NCI-H226 (cell line): ENCODE results near the gene ITPK1.

Experiments used
- DNase-seq: peaks from one replicate; pipeline ENCODE4 v3.0.0-alpha.2; 2015

Gene ITPK1

DNA sequence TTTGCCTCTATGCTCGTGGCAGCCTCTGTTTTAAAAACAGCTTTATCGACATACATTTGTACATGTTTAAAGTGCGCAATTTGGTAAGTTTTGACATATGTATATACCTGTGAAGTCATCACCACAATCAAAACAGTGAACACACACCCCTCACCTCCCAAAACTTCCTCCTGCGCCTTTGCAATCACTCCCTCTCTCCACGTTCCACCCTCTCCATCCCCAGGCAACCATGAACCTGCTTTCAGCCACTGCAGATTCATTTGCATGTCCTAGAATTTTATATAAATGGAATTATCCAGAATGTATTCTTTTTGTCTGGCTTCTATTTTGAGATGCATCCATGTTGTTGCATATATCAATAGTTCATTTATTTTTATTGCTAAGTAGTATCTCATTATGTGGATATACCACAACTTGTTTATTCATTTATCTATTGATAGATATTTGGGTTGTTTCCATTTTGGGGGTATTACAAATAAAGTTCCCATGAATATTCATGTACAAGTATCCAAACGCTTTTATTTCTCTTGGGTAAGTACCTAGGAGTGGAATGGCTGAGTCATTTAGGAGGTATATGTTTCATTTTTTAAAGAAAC is 208.3 kb downstream of the ITPK1 start:
- no peak for DNase-seq

DNA sequence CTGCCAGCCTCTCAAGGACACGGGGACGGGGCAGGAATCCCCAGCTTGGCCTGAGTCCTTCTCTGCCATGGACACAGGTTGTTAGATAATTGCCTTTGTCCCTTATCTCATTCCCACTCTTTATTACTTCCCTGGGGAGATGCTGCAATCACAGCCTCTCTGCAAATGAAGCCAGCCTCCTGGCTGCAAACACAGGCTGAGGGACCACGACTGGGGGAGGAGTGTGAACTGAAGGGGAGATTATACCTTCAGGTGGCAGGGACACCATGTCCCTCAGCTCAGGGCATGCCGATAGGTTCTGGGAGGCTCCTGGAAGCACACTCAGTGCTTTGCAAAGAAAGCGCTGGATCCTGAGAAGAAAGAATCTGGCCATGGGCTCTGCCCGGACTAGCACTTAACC is 208.9 kb downstream of the ITPK1 start:
- DNase-seq, result no peak

DNA sequence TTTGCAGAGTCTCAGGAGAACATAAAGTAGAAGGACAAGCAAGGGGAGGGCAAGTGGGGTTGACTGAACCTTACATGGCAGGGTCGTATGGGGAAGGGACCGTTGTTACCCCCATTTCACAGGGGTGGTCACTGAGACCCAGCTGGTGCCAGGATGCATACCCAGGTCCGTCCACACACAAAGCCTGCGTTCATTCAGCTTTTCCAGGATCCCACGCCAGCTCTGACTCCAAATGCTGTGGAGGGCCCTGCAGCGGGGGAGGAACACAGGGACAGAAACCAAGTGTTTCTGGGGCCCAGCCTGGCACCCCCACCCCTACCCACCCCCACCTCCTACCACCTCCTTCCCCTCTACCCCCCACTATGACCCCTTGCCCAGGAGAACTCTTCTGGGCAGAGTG is 209.3 kb downstream of the ITPK1 start:
- DNase-seq, result no peak

DNA sequence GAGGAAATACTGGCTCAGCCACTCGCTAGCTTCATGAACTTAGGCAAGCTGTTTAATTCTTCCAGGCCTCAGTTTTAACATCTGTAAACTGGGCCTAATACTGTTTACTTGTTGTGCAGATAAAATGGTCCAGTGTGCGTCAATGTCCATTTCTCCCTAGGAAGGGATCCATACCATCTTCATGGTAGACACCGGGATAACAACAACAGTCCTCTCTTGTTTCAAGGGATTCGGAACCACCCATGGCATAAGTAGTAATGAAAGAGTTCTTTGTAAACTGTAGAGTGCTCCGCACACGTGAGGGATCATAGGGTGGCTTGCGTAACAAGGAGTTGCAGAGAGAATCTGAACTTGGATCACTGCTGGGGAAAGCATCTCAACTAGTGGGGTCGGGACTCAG is 210.1 kb downstream of the ITPK1 start:
- no peak for DNase-seq

- no peak for DNase-seq
Observed at GRCh38 chr14:92903359-92903758, 212.4 kb downstream of the ITPK1 start.

DNA sequence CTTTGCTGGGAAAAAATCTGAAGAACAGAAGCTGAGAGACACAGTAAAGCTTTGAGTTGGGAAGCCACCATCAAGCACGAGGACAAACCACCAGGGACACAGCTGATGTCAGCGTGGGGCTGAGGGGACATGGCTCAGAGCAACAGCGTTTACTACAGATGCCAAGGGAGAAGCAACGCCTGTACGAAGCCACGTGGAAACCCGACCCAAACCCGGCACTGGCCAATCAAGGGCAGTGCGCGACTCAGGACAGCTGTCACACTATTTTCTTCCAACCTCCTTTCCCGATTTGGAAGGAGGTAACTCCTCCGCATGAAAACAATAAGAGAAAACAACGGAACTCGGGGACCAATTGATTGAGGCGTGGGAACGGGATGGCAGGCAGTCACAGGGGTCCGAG is 213.0 kb downstream of the ITPK1 start:
- DNase-seq, result no peak

DNA sequence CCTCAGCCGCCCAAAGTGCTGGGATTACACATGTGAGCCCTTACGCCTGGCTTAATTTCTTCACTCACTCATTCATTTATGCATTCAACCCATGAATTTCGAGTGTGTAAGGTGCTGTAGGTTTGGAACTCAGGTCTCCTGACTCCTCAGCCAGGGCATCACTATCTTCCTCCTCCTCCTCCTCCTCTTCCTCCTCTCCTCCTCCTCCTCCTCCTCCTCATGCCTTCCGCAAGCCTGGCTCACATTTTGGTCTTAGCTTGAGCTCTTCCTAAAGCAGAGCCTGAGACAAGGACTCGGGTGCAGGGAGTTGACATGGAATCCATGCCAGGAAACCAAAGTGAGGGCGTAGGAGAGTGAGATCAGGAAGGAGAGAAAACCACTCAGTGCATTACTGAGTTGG is 213.5 kb downstream of the ITPK1 start:
- no peak for DNase-seq

DNA sequence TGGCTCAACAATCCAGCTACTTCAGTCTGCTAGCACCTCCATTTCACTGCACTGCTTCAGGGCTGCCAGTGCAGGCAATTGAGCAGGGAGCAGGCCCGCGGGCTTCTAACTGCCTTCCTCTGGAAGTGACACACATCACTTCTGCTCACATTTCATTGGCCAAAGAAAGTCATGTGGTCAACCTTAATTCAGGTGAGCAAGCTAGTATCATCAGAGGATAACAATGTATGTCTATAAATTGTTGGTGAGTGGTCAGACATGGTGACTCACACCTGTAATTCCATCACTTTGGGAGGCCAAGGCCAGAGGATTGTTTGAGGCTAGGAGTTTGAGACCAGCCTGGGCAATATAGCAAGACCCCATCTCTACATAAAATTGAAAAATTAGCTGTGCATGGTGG is 215.1 kb downstream of the ITPK1 start:
- no peak for DNase-seq

DNA sequence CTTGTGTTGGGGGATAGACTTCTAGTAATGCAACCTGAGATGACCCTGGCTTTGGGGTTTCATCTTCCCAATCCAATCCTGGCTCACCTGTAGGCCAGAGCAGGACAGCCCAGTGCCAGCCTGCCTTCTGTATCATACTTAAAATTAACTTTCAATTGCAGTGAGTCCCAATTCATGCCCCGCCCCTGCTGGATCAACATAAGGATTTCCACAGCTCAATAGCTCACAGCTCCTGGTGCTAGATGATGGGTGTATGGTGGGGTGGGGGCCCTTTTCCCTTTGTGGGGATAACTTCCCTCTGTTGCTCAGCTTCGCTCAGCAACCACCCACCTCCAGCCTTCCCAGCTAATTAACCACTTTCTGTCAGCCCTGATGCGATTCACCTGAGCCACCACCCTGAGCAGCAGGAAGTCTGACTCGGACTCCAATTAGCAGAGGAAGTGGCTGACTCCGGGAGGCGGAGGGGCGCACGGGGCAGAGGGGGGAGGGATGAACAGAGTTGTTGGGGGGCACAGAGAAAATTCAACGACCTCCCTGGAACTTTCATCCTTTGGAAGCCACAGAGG is 217.1 kb downstream of the ITPK1 start:
- no peak for DNase-seq

DNA sequence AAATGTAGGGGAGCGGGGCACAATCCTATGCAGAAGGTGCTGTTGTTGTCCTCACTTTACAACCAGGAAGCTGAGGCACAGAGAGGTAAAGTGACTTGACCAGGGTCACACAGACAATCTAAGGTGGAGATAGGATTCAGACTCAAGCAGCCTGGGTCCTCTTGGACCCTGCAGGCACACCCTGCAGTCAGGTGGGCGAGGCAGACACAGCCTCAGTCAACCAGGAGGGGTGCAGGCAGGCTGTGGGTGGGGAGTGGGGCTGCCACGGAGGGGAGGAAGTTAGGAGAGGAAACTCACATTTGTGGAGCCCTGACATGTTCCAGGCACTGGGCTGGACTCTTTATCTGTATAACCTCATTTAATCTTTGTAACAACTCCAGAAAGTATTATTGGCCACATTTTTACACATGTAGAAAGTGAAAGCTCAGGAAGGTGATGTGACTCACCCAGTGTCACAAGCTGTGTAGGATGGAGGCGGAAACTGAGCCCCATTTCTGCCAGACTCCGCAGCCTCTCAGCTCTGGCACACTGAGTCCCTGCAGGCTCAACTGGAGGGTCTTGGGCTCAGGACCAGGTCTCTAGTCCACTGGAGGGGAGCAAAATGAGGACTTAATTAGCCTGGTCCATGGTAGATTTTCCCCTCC is 217.7 kb downstream of the ITPK1 start:
- DNase-seq, result no peak

DNA sequence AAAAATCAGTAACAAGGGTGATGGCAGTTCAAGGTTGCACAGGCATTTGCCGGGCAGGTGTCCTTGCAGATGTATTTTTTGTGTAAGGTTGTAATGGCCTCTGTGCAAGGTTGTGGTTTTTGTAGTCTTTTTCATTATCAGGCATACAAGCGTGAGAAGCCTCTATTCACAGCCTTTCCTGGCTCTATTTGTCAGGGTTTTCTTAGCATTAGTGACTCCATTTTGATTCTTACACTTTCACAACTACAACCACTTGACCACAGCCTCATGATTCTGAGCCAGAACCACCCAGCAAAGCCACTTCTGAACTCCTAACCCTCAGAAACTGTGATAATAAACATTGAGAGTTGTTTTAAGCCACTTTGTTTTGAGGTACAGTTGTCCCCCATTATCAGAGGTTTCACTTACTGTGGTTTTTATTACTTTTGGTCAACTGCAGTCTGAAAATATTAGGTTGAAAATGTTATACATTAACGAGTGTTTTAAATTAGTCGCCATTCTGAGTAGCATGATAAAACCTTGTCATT is 220.3 kb downstream of the ITPK1 start:
- DNase-seq, result no peak

GRCh38 chr14:92892589-92892988 is 223.1 kb downstream of the ITPK1 start:
- no peak for DNase-seq

GRCh38 chr14:92890830-92891588 is 224.7 kb downstream of the ITPK1 start:
- no peak for DNase-seq

DNA sequence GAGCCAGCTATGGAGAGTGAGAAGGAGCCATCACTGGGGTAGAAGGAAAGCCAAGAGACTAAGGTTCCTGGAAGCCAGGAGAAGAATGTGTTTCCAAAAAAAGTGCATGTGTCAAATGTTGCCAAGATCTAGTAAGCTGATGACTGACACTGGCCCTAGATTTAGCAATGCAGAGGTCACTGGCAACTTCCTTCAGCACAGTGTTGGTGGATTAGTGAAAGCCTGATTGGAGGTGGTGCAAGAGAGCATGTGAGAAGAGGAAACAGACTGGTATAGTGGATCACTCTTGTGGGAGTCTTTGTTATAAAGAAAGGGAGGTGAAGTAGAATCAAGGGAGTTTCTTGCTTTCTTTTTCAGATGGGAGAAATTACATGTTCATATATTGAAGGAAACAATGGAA is 226.8 kb downstream of the ITPK1 start:
- DNase-seq, result no peak

- no peak for DNase-seq
Observed at GRCh38 chr14:92887157-92887556, 228.6 kb downstream of the ITPK1 start.
